Measurements from ENCODE around the gene AMDHD2.
"Not testable (repeated sequence)": the region's sequence is repeated elsewhere in the genome, so short reads cannot be mapped to it uniquely, and the experiment has no call there.

Gene AMDHD2

GRCh38 chr16:2477327-2477726 is 42.8 kb upstream of the AMDHD2 start:
- Histone ChIP-seq H3K4me2 (ENCODE audit: low read depth, low read length, poor library complexity, severe bottlenecking) (no peak overlapping the region), H3K36me3 (ENCODE audit: insufficient read depth, low read length) (no peaks in the 10 kb centered on the region)

GRCh38 chr16:2478279-2478678 is 41.9 kb upstream of the AMDHD2 start:
- H3K9me3 ChIP-seq (ENCODE audit: insufficient read depth, low read depth, low read length) = no peaks in the 10 kb centered on the region
- peaks cover 12% of the 10 kb centered on the region for H3K4me1 ChIP-seq (ENCODE audit: insufficient read depth, low read length, poor library complexity, severe bottlenecking)
- no peak overlapping the region for H3K4me2 ChIP-seq (ENCODE audit: low read depth, low read length, poor library complexity, severe bottlenecking)
- H3K27me3 ChIP-seq (ENCODE audit: insufficient read depth, low read length, poor library complexity, severe bottlenecking) = no peaks in the 10 kb centered on the region
- H3K79me2 ChIP-seq (ENCODE audit: insufficient read depth, low read length) = peaks cover 50% of the 10 kb centered on the region
- no peak overlapping the region for H3K4me3 ChIP-seq (ENCODE audit: low read length, poor library complexity, severe bottlenecking)
- no peaks in the 10 kb centered on the region for H3K9me2 ChIP-seq (replicated peaks; ENCODE audit: low read depth, low read length)
- no peaks in the 10 kb centered on the region for H3K36me3 ChIP-seq (ENCODE audit: insufficient read depth, low read length)
- H4K20me1 ChIP-seq (ENCODE audit: insufficient read depth, low read length, poor library complexity, severe bottlenecking) = peaks cover 11% of the 10 kb centered on the region
- TF ChIP-seq CTCF (conservative IDR thresholded peaks at IDR 0.05; ENCODE audit: low read length) (no peak), EZH2phosphoT487 (IDR thresholded peaks at IDR 0.05; ENCODE audit: borderline replicate concordance) (no peak)
- no peaks in the 10 kb centered on the region for H3F3A ChIP-seq (ENCODE audit: low read depth)
- H3K9ac ChIP-seq (ENCODE audit: low read depth, low read length, poor library complexity, severe bottlenecking) = no peak overlapping the region
- H2AFZ ChIP-seq (ENCODE audit: low read length) = no peak overlapping the region

More at GRCh38 chr16:2477327-2477726, 42.8 kb upstream of the AMDHD2 start:
- Histone ChIP-seq H3K9me2 (replicated peaks; ENCODE audit: low read depth, low read length) (no peaks in the 10 kb centered on the region), H3K27me3 (ENCODE audit: insufficient read depth, low read length, poor library complexity, severe bottlenecking) (no peaks in the 10 kb centered on the region), H3K4me3 (ENCODE audit: low read length, poor library complexity, severe bottlenecking) (no peak overlapping the region), H3F3A (ENCODE audit: low read depth) (no peaks in the 10 kb centered on the region), H2AFZ (ENCODE audit: low read length) (no peak overlapping the region), H4K20me1 (ENCODE audit: insufficient read depth, low read length, poor library complexity, severe bottlenecking) (peaks cover 14% of the 10 kb centered on the region), H3K4me1 (ENCODE audit: insufficient read depth, low read length, poor library complexity, severe bottlenecking) (peaks cover 12% of the 10 kb centered on the region), H3K9ac (ENCODE audit: low read depth, low read length, poor library complexity, severe bottlenecking) (no peak overlapping the region), H3K9me3 (ENCODE audit: insufficient read depth, low read depth, low read length) (no peaks in the 10 kb centered on the region), H3K79me2 (ENCODE audit: insufficient read depth, low read length) (peaks cover 52% of the 10 kb centered on the region)
- TF ChIP-seq CTCF (conservative IDR thresholded peaks at IDR 0.05; ENCODE audit: low read length) = no peak
- no peak for TF ChIP-seq EZH2phosphoT487 (IDR thresholded peaks at IDR 0.05; ENCODE audit: borderline replicate concordance)

GRCh38 chr16:2479996-2480395 is 40.2 kb upstream of the AMDHD2 start:
- not testable (repeated sequence) for H3K9me3 ChIP-seq (ENCODE audit: insufficient read depth, low read depth, low read length); H3K4me2 ChIP-seq (ENCODE audit: low read depth, low read length, poor library complexity, severe bottlenecking); H2AFZ ChIP-seq (ENCODE audit: low read length); H3K9me2 ChIP-seq (replicated peaks; ENCODE audit: low read depth, low read length); H3K27me3 ChIP-seq (ENCODE audit: insufficient read depth, low read length, poor library complexity, severe bottlenecking); H3K36me3 ChIP-seq (ENCODE audit: insufficient read depth, low read length); H3K9ac ChIP-seq (ENCODE audit: low read depth, low read length, poor library complexity, severe bottlenecking); H3K4me3 ChIP-seq (ENCODE audit: low read length, poor library complexity, severe bottlenecking); H3F3A ChIP-seq (ENCODE audit: low read depth)
- H4K20me1 ChIP-seq (ENCODE audit: insufficient read depth, low read length, poor library complexity, severe bottlenecking) = peaks cover 10% of the 10 kb centered on the region
- peaks cover 12% of the 10 kb centered on the region for H3K4me1 ChIP-seq (ENCODE audit: insufficient read depth, low read length, poor library complexity, severe bottlenecking)
- peaks cover 49% of the 10 kb centered on the region for H3K79me2 ChIP-seq (ENCODE audit: insufficient read depth, low read length)

GRCh38 chr16:2480948-2481347 is 39.2 kb upstream of the AMDHD2 start:
- H3K9ac ChIP-seq (ENCODE audit: low read depth, low read length, poor library complexity, severe bottlenecking) = no peak overlapping the region
- H4K20me1 ChIP-seq (ENCODE audit: insufficient read depth, low read length, poor library complexity, severe bottlenecking) = peaks cover 6% of the 10 kb centered on the region
- H3K4me2 ChIP-seq (ENCODE audit: low read depth, low read length, poor library complexity, severe bottlenecking) = no peak overlapping the region
- H3K9me3 ChIP-seq (ENCODE audit: insufficient read depth, low read depth, low read length) = no peaks in the 10 kb centered on the region
- H3K4me3 ChIP-seq (ENCODE audit: low read length, poor library complexity, severe bottlenecking) = no peak overlapping the region
- no peak overlapping the region for H2AFZ ChIP-seq (ENCODE audit: low read length)
- H3K27me3 ChIP-seq (ENCODE audit: insufficient read depth, low read length, poor library complexity, severe bottlenecking) = no peaks in the 10 kb centered on the region
- no peaks in the 10 kb centered on the region for H3K36me3 ChIP-seq (ENCODE audit: insufficient read depth, low read length)
- H3K9me2 ChIP-seq (replicated peaks; ENCODE audit: low read depth, low read length) = no peaks in the 10 kb centered on the region
- no peaks in the 10 kb centered on the region for H3F3A ChIP-seq (ENCODE audit: low read depth)
- peaks cover 10% of the 10 kb centered on the region for H3K4me1 ChIP-seq (ENCODE audit: insufficient read depth, low read length, poor library complexity, severe bottlenecking)
- TF ChIP-seq CTCF (conservative IDR thresholded peaks at IDR 0.05; ENCODE audit: low read length) (no peak), EZH2phosphoT487 (IDR thresholded peaks at IDR 0.05; ENCODE audit: borderline replicate concordance) (no peak)
- H3K79me2 ChIP-seq (ENCODE audit: insufficient read depth, low read length) = peaks cover 41% of the 10 kb centered on the region
